HG03354 (cell line): ENCODE data around the gene CFAP92.

Experiments used
- ATAC-seq: cut with Tn5 transposase; IDR thresholded peaks from one replicate; pipeline ENCODE4 v1.9.1; 2021; ENCODE audit warnings: mild to moderate bottlenecking; ENCODE audit not compliant: unreplicated experiment, poor library complexity, severe bottlenecking

The CFAP92 gene

GRCh38 chr3:129007792-129008191 is 13.9 kb upstream of the CFAP92 start:
- no peak for ATAC-seq

GRCh38 chr3:129006864-129007263 is 13.0 kb upstream of the CFAP92 start:
- no peak for ATAC-seq

- ATAC-seq = no peak
Observed at GRCh38 chr3:129005526-129006303, 11.8 kb upstream of the CFAP92 start.

- ATAC-seq = no peak
Observed at GRCh38 chr3:129004639-129005295, 10.9 kb upstream of the CFAP92 start.

- ATAC-seq = no peak
Observed at GRCh38 chr3:129003578-129004112, 9.8 kb upstream of the CFAP92 start.

GRCh38 chr3:129002573-129003569 is 9.0 kb upstream of the CFAP92 start:
- ATAC-seq = no peak

GRCh38 chr3:129001806-129002572 is 8.1 kb upstream of the CFAP92 start:
- no peak for ATAC-seq

GRCh38 chr3:129001101-129001805 is 7.4 kb upstream of the CFAP92 start, which contains the start of gene EFCC1:
TSS of gene EFCC1 (plus strand) at chr3:129001304. CDS start at chr3:129001629, 325 bp downstream.
- ATAC-seq = no peak

- ATAC-seq = no peak
Observed at GRCh38 chr3:129000742-129001100, 6.8 kb upstream of the CFAP92 start.

GRCh38 chr3:128999102-128999501 is 5.2 kb upstream of the CFAP92 start:
- no peak for ATAC-seq

- no peak for ATAC-seq
Observed at GRCh38 chr3:128998561-128998960, 4.7 kb upstream of the CFAP92 start.

GRCh38 chr3:128997486-128998133 is 3.7 kb upstream of the CFAP92 start:
- ATAC-seq = no peak

- ATAC-seq = no peak
Observed at GRCh38 chr3:128996726-128997125, 2.9 kb upstream of the CFAP92 start.

- no peak for ATAC-seq
Observed at GRCh38 chr3:128996200-128996599, 2.3 kb upstream of the CFAP92 start.

GRCh38 chr3:128995737-128996136 is 1.9 kb upstream of the CFAP92 start:
- no peak for ATAC-seq

- no peak for ATAC-seq
Observed at GRCh38 chr3:128994581-128995546, 988 bp upstream of the CFAP92 start.

- no peak for ATAC-seq
Observed at GRCh38 chr3:128994173-128994512, 267 bp upstream of the CFAP92 start.
